GM23338 (cell line): ENCODE measurements around the gene PSMD11.

Experiments
- CREB1 ChIP-seq: fragments of 250-450 bp; sonication (Bioruptor Pico); IDR thresholded peaks from 2 replicates; pipeline ENCODE4 v1.5.0; 2020; ENCODE audit warnings: low read depth, mild to moderate bottlenecking, moderate library complexity
- EZH2 ChIP-seq: fragments of 200-600 bp; sonication (generic); IDR thresholded peaks from one replicate; pipeline ENCODE4 v1.8.0; 2017; ENCODE audit warnings: antibody characterized with exemption, mild to moderate bottlenecking, low read depth; ENCODE audit not compliant: unreplicated experiment
- EZH2phosphoT487 ChIP-seq: fragments of 200-600 bp; sonication (generic); IDR thresholded peaks from one replicate; pipeline ENCODE4 v1.8.1; 2018; ENCODE audit warnings: antibody characterized with exemption; ENCODE audit not compliant: unreplicated experiment
- JUNB ChIP-seq: IDR thresholded peaks from one replicate; pipeline ENCODE4 v1.6.1; 2016; ENCODE audit warnings: antibody characterized with exemption; ENCODE audit not compliant: unreplicated experiment
- POLR2AphosphoS5 ChIP-seq: IDR thresholded peaks from 2 replicates; pipeline ENCODE4 v1.6.1; 2016; ENCODE audit warnings: antibody characterized with exemption, low read depth
- REST ChIP-seq: IDR thresholded peaks from one replicate; pipeline ENCODE4 v1.6.1; 2018; ENCODE audit warnings: antibody characterized with exemption; ENCODE audit not compliant: unreplicated experiment
- STAT1 ChIP-seq: IDR thresholded peaks from one replicate; pipeline ENCODE4 v1.6.1; 2016; ENCODE audit warnings: antibody characterized with exemption; ENCODE audit not compliant: unreplicated experiment
- ZNF114 ChIP-seq: fragments of 250-450 bp; sonication (Bioruptor Pico); IDR thresholded peaks from 2 replicates; pipeline ENCODE4 v1.5.0; 2020; ENCODE audit warnings: mild to moderate bottlenecking, moderate library complexity
- ZNF331 ChIP-seq: fragments of 250-450 bp; sonication (Bioruptor Pico); IDR thresholded peaks from 2 replicates; pipeline ENCODE4 v1.5.0; 2020; ENCODE audit warnings: low read depth, mild to moderate bottlenecking, moderate library complexity
- TF ChIP-seq, protein P1 (sequence below), 2 experiments: fragments of 200-600 bp in 1 of 2; sonication (generic) in 1 of 2; conservative IDR thresholded peaks; 2 replicates each; pipeline versions ENCODE4 v1.5.1 to v1.6.1; 2016 to 2017; ENCODE audit warnings: antibody characterized with exemption in 2 of 2, low read depth in 2 of 2, mild to moderate bottlenecking in 2 of 2, moderate library complexity in 1 of 2
- TF ChIP-seq, protein P2 (sequence below): IDR thresholded peaks from 2 replicates; pipeline ENCODE4 v1.6.1; 2016; ENCODE audit warnings: antibody characterized with exemption

DNA sequence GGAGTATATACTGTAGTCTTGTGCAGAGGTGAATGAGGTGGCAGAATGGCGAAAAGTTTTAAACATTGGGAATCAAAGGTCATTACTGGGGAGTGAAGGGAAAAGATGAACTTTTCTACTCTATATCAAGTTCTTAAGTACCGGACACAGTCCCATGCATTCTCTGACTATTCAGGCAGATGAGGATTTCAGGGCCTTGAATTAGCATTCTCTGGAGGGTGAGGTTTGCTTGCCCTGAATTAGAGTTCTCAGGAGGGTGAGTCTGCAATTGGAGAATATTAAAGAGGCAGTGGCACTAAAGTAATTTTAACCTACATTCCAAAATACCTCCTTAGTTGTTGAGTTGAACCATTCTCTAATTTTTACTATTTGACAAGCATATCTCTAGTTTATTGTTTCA, 9.1 kb downstream of the PSMD11 start:
- TF ChIP-seq, protein P1, sequence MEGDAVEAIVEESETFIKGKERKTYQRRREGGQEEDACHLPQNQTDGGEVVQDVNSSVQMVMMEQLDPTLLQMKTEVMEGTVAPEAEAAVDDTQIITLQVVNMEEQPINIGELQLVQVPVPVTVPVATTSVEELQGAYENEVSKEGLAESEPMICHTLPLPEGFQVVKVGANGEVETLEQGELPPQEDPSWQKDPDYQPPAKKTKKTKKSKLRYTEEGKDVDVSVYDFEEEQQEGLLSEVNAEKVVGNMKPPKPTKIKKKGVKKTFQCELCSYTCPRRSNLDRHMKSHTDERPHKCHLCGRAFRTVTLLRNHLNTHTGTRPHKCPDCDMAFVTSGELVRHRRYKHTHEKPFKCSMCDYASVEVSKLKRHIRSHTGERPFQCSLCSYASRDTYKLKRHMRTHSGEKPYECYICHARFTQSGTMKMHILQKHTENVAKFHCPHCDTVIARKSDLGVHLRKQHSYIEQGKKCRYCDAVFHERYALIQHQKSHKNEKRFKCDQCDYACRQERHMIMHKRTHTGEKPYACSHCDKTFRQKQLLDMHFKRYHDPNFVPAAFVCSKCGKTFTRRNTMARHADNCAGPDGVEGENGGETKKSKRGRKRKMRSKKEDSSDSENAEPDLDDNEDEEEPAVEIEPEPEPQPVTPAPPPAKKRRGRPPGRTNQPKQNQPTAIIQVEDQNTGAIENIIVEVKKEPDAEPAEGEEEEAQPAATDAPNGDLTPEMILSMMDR (conservative IDR thresholded peaks at IDR 0.05; ENCODE audit: low read depth in 2 of 2) = no peak
- no peak for TF ChIP-seq EZH2
- no peak for TF ChIP-seq EZH2phosphoT487
- no peak for TF ChIP-seq POLR2AphosphoS5
- TF ChIP-seq REST = no peak
- TF ChIP-seq ZNF331 (CRISPR knock-in tag) = no peak
- no peak for TF ChIP-seq JUNB
- no peak for TF ChIP-seq CREB1
- TF ChIP-seq, protein P2, sequence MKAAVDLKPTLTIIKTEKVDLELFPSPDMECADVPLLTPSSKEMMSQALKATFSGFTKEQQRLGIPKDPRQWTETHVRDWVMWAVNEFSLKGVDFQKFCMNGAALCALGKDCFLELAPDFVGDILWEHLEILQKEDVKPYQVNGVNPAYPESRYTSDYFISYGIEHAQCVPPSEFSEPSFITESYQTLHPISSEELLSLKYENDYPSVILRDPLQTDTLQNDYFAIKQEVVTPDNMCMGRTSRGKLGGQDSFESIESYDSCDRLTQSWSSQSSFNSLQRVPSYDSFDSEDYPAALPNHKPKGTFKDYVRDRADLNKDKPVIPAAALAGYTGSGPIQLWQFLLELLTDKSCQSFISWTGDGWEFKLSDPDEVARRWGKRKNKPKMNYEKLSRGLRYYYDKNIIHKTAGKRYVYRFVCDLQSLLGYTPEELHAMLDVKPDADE = no peak
- no peak for TF ChIP-seq STAT1
- TF ChIP-seq ZNF114 (CRISPR knock-in tag) = no peak
